Ovary (tissue), 3 donors: ENCODE measurements around the gene CCDC78.

Source experiments
- CTCF ChIP-seq, 3 donors: fragments of 450-650 bp in 2 of 3; fragments of 200-600 bp in 1 of 3; IDR thresholded peaks; one replicate each; pipeline versions ENCODE4 v1.5.1 to v1.8.0; 2016 to 2022; ENCODE audit warnings: antibody characterized with exemption in 3 of 3, mild to moderate bottlenecking in 1 of 3
- POLR2A ChIP-seq: fragments of 450-650 bp; IDR thresholded peaks from one replicate; pipeline ENCODE4 v1.6.1; 2017; ENCODE audit warnings: antibody characterized with exemption, mild to moderate bottlenecking, moderate library complexity
- donor health status: DM: no; HTN: no; CAD: no.

GRCh38 chr16:716768-717325 is 9.4 kb downstream of the CCDC78 start:
- TF ChIP-seq CTCF (IDR thresholded peaks at IDR 0.05) (no peak), POLR2A (no peak)
